CD4-positive, alpha-beta memory T cell (primary cell): Measurements from ENCODE around the gene CBX8. TPM values are rescaled to one million over a fixed set of nuclear protein-coding genes. Genes with fewer than 3 reads are reported as not detected.

ENCODE experiments used
- CTCF ChIA-PET: fragments of 350-600 bp; sonication (Branson Sonifier 250); formaldehyde crosslinking; loops from one replicate; lab custom pipeline; 2021; ENCODE audit warnings: inconsistent platforms; ENCODE audit not compliant: partially characterized antibody; lab: Charles Lee
- POLR2A ChIA-PET: fragments of 350-600 bp; sonication (Branson Sonifier 250); formaldehyde crosslinking; loops from one replicate; lab custom pipeline; 2021; ENCODE audit not compliant: partially characterized antibody; lab: Charles Lee
- DNase-seq, 5 donors: peaks; one replicate each; pipeline versions ENCODE4 v3.0.0 to v3.0.0-alpha.2; 2020 to 2022; ENCODE audit warnings: mixed read lengths in 1 of 5
- H3K27ac ChIP-seq: one replicate; pipeline ENCODE4 v1.7.0; 2013; ENCODE audit warnings: low read depth, low read length
- H3K27me3 ChIP-seq: 2 replicates; pipeline ENCODE4 v1.7.0; 2013; ENCODE audit warnings: mild to moderate bottlenecking, low read length, moderate library complexity; ENCODE audit not compliant: insufficient read depth
- H3K36me3 ChIP-seq: 2 replicates; pipeline ENCODE4 v1.7.0; 2013; ENCODE audit warnings: mild to moderate bottlenecking, low read length, moderate library complexity; ENCODE audit not compliant: insufficient read depth
- H3K4me1 ChIP-seq: 2 replicates; pipeline ENCODE4 v1.7.0; 2013; ENCODE audit warnings: mild to moderate bottlenecking, low read length, moderate library complexity; ENCODE audit not compliant: insufficient read depth
- H3K4me3 ChIP-seq, 2 donors: one replicate each; pipeline ENCODE4 v1.7.0; 2013; ENCODE audit warnings: low read length in 2 of 2, mild to moderate bottlenecking in 1 of 2
- H3K9me3 ChIP-seq, 2 donors: one replicate each; pipeline ENCODE4 v1.7.0; 2013; ENCODE audit warnings: low read length in 2 of 2, control low read depth in 1 of 2; ENCODE audit not compliant: control insufficient read depth in 1 of 2
- H3K27ac Mint-ChIP-seq, 7 donors: one replicate each; pipeline ENCODE4 v1.8.0; 2020 to 2021; ENCODE audit warnings: mixed read lengths in 7 of 7, mild to moderate bottlenecking in 6 of 7, inconsistent platforms in 3 of 7, moderate library complexity in 3 of 7
- H3K27me3 Mint-ChIP-seq, 2 donors: one replicate each; pipeline ENCODE4 v1.8.0; 2020 to 2021; ENCODE audit warnings: mixed read lengths in 2 of 2
- H3K36me3 Mint-ChIP-seq, 2 donors: one replicate each; pipeline ENCODE4 v1.8.0; 2020 to 2021; ENCODE audit warnings: mixed read lengths in 2 of 2, inconsistent platforms in 1 of 2, mild to moderate bottlenecking in 1 of 2
- H3K4me1 Mint-ChIP-seq, 4 donors: one replicate each; pipeline ENCODE4 v1.8.0; 2020 to 2021; ENCODE audit warnings: mixed read lengths in 4 of 4, mild to moderate bottlenecking in 1 of 4
- H3K4me3 Mint-ChIP-seq, 8 donors: one replicate each; pipeline ENCODE4 v1.8.0; 2020 to 2021; ENCODE audit warnings: mixed read lengths in 8 of 8, mild to moderate bottlenecking in 7 of 8, moderate library complexity in 6 of 8, inconsistent platforms in 3 of 8
- H3K9me3 Mint-ChIP-seq, 8 donors: one replicate each; pipeline ENCODE4 v1.8.0; 2020 to 2021; ENCODE audit warnings: mixed read lengths in 8 of 8, mild to moderate bottlenecking in 5 of 8, inconsistent platforms in 3 of 8, moderate library complexity in 1 of 8
- intact Hi-C: fragments of 100-400 bp; cut with micrococcal nuclease; formaldehyde crosslinking; loops from one replicate; pipeline ENCODE4 v1.15.1; 2023
- polyA plus RNA-seq, 2 donors: library from polyadenylated mRNA; unstranded; fragments of 300-500 nt; fragmentation: Illumina TruSeq; gene quantifications; one replicate each; pipeline ENCODE4 v1.2.3, GENCODE V29; 2021
- total RNA-seq, 2 experiments: library from RNA; stranded (reverse); gene quantifications; one replicate each; pipeline ENCODE4 v1.2.3, GENCODE V29; 2021

CBX8 gene
- total and polyA plus RNA-seq, 4 experiments from 2014 or later = 0.29 to 4.1 (median 1.6) TPM

GRCh38 chr17:79793924-79794304, 3.0 kb downstream of the CBX8 start:
- no peaks in the 10 kb centered on the region for H3K36me3 ChIP-seq
- CTCF ChIA-PET = interaction anchor here (0.9 to 1.7 kb wide), 3 partner anchors 17 to 47 kb away, joined by 3 to 4 read pairs (median 3); partner anchors contain the start of gene CBX4
- DNase-seq = no peak
- Mint-ChIP-seq H3K27me3 (peaks cover 20 to 30% of the 10 kb centered on the region in 2 donors), H3K9me3 (peaks cover 0 to 1% (median 0%) of the 10 kb centered on the region in 8 donors), H3K36me3 (peaks cover 0 to 7% of the 10 kb centered on the region in 2 donors), H3K27ac (peak overlapping the region in 1 of 7 donors; percentile 64), H3K4me1 (peaks cover 12 to 34% (median 19%) of the 10 kb centered on the region in 4 donors), H3K4me3 (no peak overlapping the region)
- POLR2A ChIA-PET = interaction anchor here (2.2 to 32.1 kb wide), 2 partner anchors 11 to 44 kb away, joined by 8 to 503 read pairs; partner anchors contain the start of gene CBX4
- no peaks in the 10 kb centered on the region for H3K9me3 ChIP-seq
- intact Hi-C loops = no loop called here
- H3K4me1 ChIP-seq = peaks cover 47% of the 10 kb centered on the region
- H3K27me3 ChIP-seq = peaks cover 30% of the 10 kb centered on the region
- no peak overlapping the region for H3K27ac ChIP-seq
- H3K4me3 ChIP-seq = no peak overlapping the region

GRCh38 chr17:79792984-79793923, 3.6 kb downstream of the CBX8 start:
- Histone ChIP-seq H3K4me3 (no peak overlapping the region), H3K36me3 (no peaks in the 10 kb centered on the region), H3K27ac (no peak overlapping the region), H3K9me3 (no peaks in the 10 kb centered on the region), H3K4me1 (peaks cover 40% of the 10 kb centered on the region), H3K27me3 (peaks cover 23% of the 10 kb centered on the region)
- peak overlapping the region in 1 of 7 donors; percentile 64 for H3K27ac Mint-ChIP-seq
- peaks cover 0 to 7% of the 10 kb centered on the region in 2 donors for H3K36me3 Mint-ChIP-seq
- DNase-seq = no peak
- H3K4me1 Mint-ChIP-seq = peaks cover 10 to 33% (median 14%) of the 10 kb centered on the region in 4 donors
- intact Hi-C loops = no loop called here
- H3K27me3 Mint-ChIP-seq = peaks cover 22 to 33% of the 10 kb centered on the region in 2 donors
- POLR2A ChIA-PET = interaction anchor here (2.2 to 32.1 kb wide), 2 partner anchors 11 to 44 kb away, joined by 8 to 503 read pairs; partner anchors contain the start of gene CBX4
- CTCF ChIA-PET = interaction anchor here (0.9 to 1.7 kb wide), 4 partner anchors 17 to 48 kb away, joined by 3 to 4 read pairs (median 3); partner anchors contain the start of gene CBX4
- H3K4me3 Mint-ChIP-seq = no peak overlapping the region
- H3K9me3 Mint-ChIP-seq = peaks cover 0 to 1% (median 0%) of the 10 kb centered on the region in 8 donors

GRCh38 chr17:79792341-79792871, 4.5 kb downstream of the CBX8 start:
- H3K27ac Mint-ChIP-seq = peak overlapping the region in 4 of 7 donors; percentile 19 to 68 (median 47)
- no peak overlapping the region for H3K27ac ChIP-seq
- no peaks in the 10 kb centered on the region for H3K9me3 ChIP-seq
- intact Hi-C loops = no loop called here
- H3K4me1 ChIP-seq = peaks cover 35% of the 10 kb centered on the region
- peaks cover 0 to 7% of the 10 kb centered on the region in 2 donors for H3K36me3 Mint-ChIP-seq
- ChIA-PET POLR2A (interaction anchor here (1.0 to 32.1 kb wide), 2 partner anchors 13 to 45 kb away, joined by 3 to 503 read pairs; partner anchors contain the start of gene CBX4), CTCF (no interaction called here)
- H3K27me3 ChIP-seq = peaks cover 23% of the 10 kb centered on the region
- H3K36me3 ChIP-seq = no peaks in the 10 kb centered on the region
- peak overlapping the region in 2 of 8 donors; percentile 30 to 54 for H3K4me3 Mint-ChIP-seq
- H3K27me3 Mint-ChIP-seq = peaks cover 24 to 40% of the 10 kb centered on the region in 2 donors
- peaks cover 0 to 1% (median 0%) of the 10 kb centered on the region in 8 donors for H3K9me3 Mint-ChIP-seq
- no peak for DNase-seq
- H3K4me3 ChIP-seq = no peak overlapping the region
- H3K4me1 Mint-ChIP-seq = peaks cover 10 to 33% (median 14%) of the 10 kb centered on the region in 4 donors

- CTCF ChIA-PET = interaction anchor here (1.7 kb wide), 1 partner anchor 202 kb away, joined by 5 read pairs; no protein-coding TSS in a partner anchor
- H3K9me3 Mint-ChIP-seq = peaks cover 0 to 1% (median 0%) of the 10 kb centered on the region in 8 donors
Observed at GRCh38 chr17:79791735-79792161, 5.1 kb downstream of the CBX8 start.

GRCh38 chr17:79790805-79791734, 5.8 kb downstream of the CBX8 start:
- H3K4me1 Mint-ChIP-seq = peaks cover 5 to 20% (median 10%) of the 10 kb centered on the region in 4 donors
- peak overlapping the region in 2 of 7 donors; percentile 18 to 23 for H3K27ac Mint-ChIP-seq
- Histone ChIP-seq H3K9me3 (no peaks in the 10 kb centered on the region), H3K36me3 (no peaks in the 10 kb centered on the region), H3K4me1 (peaks cover 30% of the 10 kb centered on the region), H3K27ac (no peak overlapping the region), H3K27me3 (peaks cover 23% of the 10 kb centered on the region), H3K4me3 (no peak overlapping the region)
- H3K27me3 Mint-ChIP-seq = peaks cover 27 to 36% of the 10 kb centered on the region in 2 donors
- POLR2A ChIA-PET = interaction anchor here (0.5 to 32.1 kb wide), 2 partner anchors 46 to 206 kb away, joined by 5 to 503 read pairs; partner anchors contain the start of gene CBX4
- H3K9me3 Mint-ChIP-seq = peaks cover 0 to 1% (median 0%) of the 10 kb centered on the region in 8 donors
- intact Hi-C loops = loop anchor here (1.0 kb wide), 1 partner anchor 200 kb away; no protein-coding TSS in a partner anchor
- H3K36me3 Mint-ChIP-seq = no peaks in the 10 kb centered on the region
- no peak for DNase-seq
- peak overlapping the region in 3 of 8 donors; percentile 7 to 43 (median 38) for H3K4me3 Mint-ChIP-seq
- CTCF ChIA-PET = interaction anchor here (1.7 to 2.2 kb wide), 2 partner anchors 192 to 202 kb away, joined by 5 read pairs; no protein-coding TSS in a partner anchor

More at GRCh38 chr17:79791735-79792161, 5.1 kb downstream of the CBX8 start:
- Histone ChIP-seq H3K36me3 (no peaks in the 10 kb centered on the region), H3K9me3 (no peaks in the 10 kb centered on the region), H3K4me3 (no peak overlapping the region), H3K27me3 (peaks cover 23% of the 10 kb centered on the region), H3K27ac (no peak overlapping the region), H3K4me1 (peaks cover 35% of the 10 kb centered on the region)
- peaks cover 25 to 37% of the 10 kb centered on the region in 2 donors for H3K27me3 Mint-ChIP-seq
- POLR2A ChIA-PET = interaction anchor here (1.0 to 32.1 kb wide), 2 partner anchors 12 to 46 kb away, joined by 3 to 503 read pairs; partner anchors contain the start of gene CBX4
- peaks cover 8 to 27% (median 14%) of the 10 kb centered on the region in 4 donors for H3K4me1 Mint-ChIP-seq
- intact Hi-C loops = no loop called here
- no peak overlapping the region for H3K4me3 Mint-ChIP-seq
- peak overlapping the region in 1 of 7 donors; percentile 68 for H3K27ac Mint-ChIP-seq
- peaks cover 0 to 3% of the 10 kb centered on the region in 2 donors for H3K36me3 Mint-ChIP-seq
- no peak for DNase-seq
